Adipose tissue (tissue), 3 donors: ENCODE data around the gene BANK1. TPM values are rescaled to one million over a fixed set of nuclear protein-coding genes. Genes with fewer than 3 reads are reported as not detected.

Experiments
- H3K27ac ChIP-seq: one replicate; pipeline ENCODE4 v1.5.1; 2013; ENCODE audit warnings: low read depth, low read length
- WGBS, 3 donors: extraction: QIAGEN DNeasy Blood & Tissue Kit; methylation state at CpG; one replicate each; pipeline ENCODE4 v1.1.7; 2013; 5-methylcytosine and 5-hydroxymethylcytosine counted together
- polyA plus RNA-seq, 3 donors: library from polyadenylated mRNA; stranded (reverse); fragments of 200-250 nt; gene quantifications; one replicate each; pipeline ENCODE4 v1.2.3, GENCODE V29; 2013
- donor health status: healthy with polysubstance abuse.
- donor health status: Bipolar disorder and iron deficiency.
- donor health status: healthy.

The BANK1 gene
- polyA plus RNA-seq, 3 donors, result 1.0 to 6.5 (median 4.4) TPM

GRCh38 chr4:101944649-101945048 is 154.1 kb downstream of the BANK1 start:
- no peak overlapping the region for H3K27ac ChIP-seq
- WGBS, 3 donors, result 39 to 93% (median 91%) methylated on average over 1 of the region's 1 CpG

- H3K27ac ChIP-seq, result no peak overlapping the region
These were observed 157.5 kb downstream of the BANK1 start for GRCh38 chr4:101948055-101948454.

- 73 to 95% (median 86%) methylated on average over 2 of the region's 2 CpGs for WGBS, 3 donors
- no peak overlapping the region for H3K27ac ChIP-seq
These were observed 158.4 kb downstream of the BANK1 start for GRCh38 chr4:101948951-101949350.

- 57 to 78% (median 77%) methylated on average over 3 of the region's 3 CpGs for WGBS, 3 donors
- no peak overlapping the region for H3K27ac ChIP-seq
These were observed 159.9 kb downstream of the BANK1 start for GRCh38 chr4:101950258-101950979.

GRCh38 chr4:101952985-101953384 is 162.5 kb downstream of the BANK1 start:
- WGBS, 3 donors, result 28 to 77% (median 76%) methylated on average over 4 of the region's 4 CpGs

GRCh38 chr4:101953949-101954348 is 163.4 kb downstream of the BANK1 start:
- 21 to 52% (median 46%) methylated on average over 4 of the region's 4 CpGs for WGBS, 3 donors
- H3K27ac ChIP-seq, result no peak overlapping the region

More at GRCh38 chr4:101952985-101953384, 162.5 kb downstream of the BANK1 start:
- H3K27ac ChIP-seq, result no peak overlapping the region

GRCh38 chr4:101954351-101954750 is 163.8 kb downstream of the BANK1 start:
- H3K27ac ChIP-seq, result no peak overlapping the region
- 31 to 88% (median 76%) methylated on average over 1 of the region's 1 CpG for WGBS, 3 donors

- WGBS, 3 donors, result 39 to 88% (median 87%) methylated on average over 4 of the region's 4 CpGs
These were observed 164.6 kb downstream of the BANK1 start for GRCh38 chr4:101954975-101955678.

GRCh38 chr4:101956068-101956825 is 165.7 kb downstream of the BANK1 start:
- H3K27ac ChIP-seq, result no peak overlapping the region
- 69 to 85% (median 71%) methylated on average over 4 of the region's 4 CpGs for WGBS, 3 donors

More at GRCh38 chr4:101954975-101955678, 164.6 kb downstream of the BANK1 start:
- no peak overlapping the region for H3K27ac ChIP-seq

GRCh38 chr4:101958547-101958946 is 168.0 kb downstream of the BANK1 start:
- 85 to 98% (median 96%) methylated on average over 3 of the region's 3 CpGs for WGBS, 3 donors
- H3K27ac ChIP-seq, result no peak overlapping the region

- no peak overlapping the region for H3K27ac ChIP-seq
- 89 to 93% (median 91%) methylated on average over 4 of the region's 4 CpGs for WGBS, 3 donors
These were observed 169.9 kb downstream of the BANK1 start for GRCh38 chr4:101960431-101960830.

GRCh38 chr4:101961144-101961543 is 170.6 kb downstream of the BANK1 start:
- no peak overlapping the region for H3K27ac ChIP-seq
- 70 to 77% (median 74%) methylated on average over 1 of the region's 1 CpG for WGBS, 3 donors

GRCh38 chr4:101967697-101968346 is 177.3 kb downstream of the BANK1 start:
- H3K27ac ChIP-seq, result no peak overlapping the region
- 77 to 96% (median 94%) methylated on average over 2 of the region's 2 CpGs for WGBS, 3 donors

- 57 to 81% (median 80%) methylated on average over 2 of the region's 2 CpGs for WGBS, 3 donors
- no peak overlapping the region for H3K27ac ChIP-seq
These were observed 177.8 kb downstream of the BANK1 start for GRCh38 chr4:101968364-101968763.

GRCh38 chr4:101969965-101970364 is 179.4 kb downstream of the BANK1 start:
- WGBS, 3 donors, result 61 to 85% (median 81%) methylated on average over 6 of the region's 6 CpGs
- no peak overlapping the region for H3K27ac ChIP-seq

- 35 to 76% (median 76%) methylated on average over 6 of the region's 6 CpGs for WGBS, 3 donors
- H3K27ac ChIP-seq, result no peak overlapping the region
These were observed 180.1 kb downstream of the BANK1 start for GRCh38 chr4:101970547-101971155.

GRCh38 chr4:101972791-101973190 is 182.3 kb downstream of the BANK1 start:
- no peak overlapping the region for H3K27ac ChIP-seq
- 52 to 64% (median 56%) methylated on average over 2 of the region's 2 CpGs for WGBS, 3 donors

- WGBS, 3 donors, result 50 to 78% (median 67%) methylated on average over 1 of the region's 1 CpG
- no peak overlapping the region for H3K27ac ChIP-seq
These were observed 182.8 kb downstream of the BANK1 start for GRCh38 chr4:101973361-101973760.
